GM19025 (cell line): Measurements from ENCODE around the gene CENPI.
A peak's percentile ranks its signal among the peaks of the same experiment; 100 is the strongest.
"Not testable (repeated sequence)": the region's sequence is repeated elsewhere in the genome, so short reads cannot be mapped to it uniquely, and the experiment has no call there.

Source experiments
- ATAC-seq: cut with Tn5 transposase; IDR thresholded peaks from one replicate; pipeline ENCODE4 v1.9.1; 2021; ENCODE audit warnings: mild to moderate bottlenecking, low read depth, moderate library complexity; ENCODE audit not compliant: unreplicated experiment

CENPI gene, protein sequence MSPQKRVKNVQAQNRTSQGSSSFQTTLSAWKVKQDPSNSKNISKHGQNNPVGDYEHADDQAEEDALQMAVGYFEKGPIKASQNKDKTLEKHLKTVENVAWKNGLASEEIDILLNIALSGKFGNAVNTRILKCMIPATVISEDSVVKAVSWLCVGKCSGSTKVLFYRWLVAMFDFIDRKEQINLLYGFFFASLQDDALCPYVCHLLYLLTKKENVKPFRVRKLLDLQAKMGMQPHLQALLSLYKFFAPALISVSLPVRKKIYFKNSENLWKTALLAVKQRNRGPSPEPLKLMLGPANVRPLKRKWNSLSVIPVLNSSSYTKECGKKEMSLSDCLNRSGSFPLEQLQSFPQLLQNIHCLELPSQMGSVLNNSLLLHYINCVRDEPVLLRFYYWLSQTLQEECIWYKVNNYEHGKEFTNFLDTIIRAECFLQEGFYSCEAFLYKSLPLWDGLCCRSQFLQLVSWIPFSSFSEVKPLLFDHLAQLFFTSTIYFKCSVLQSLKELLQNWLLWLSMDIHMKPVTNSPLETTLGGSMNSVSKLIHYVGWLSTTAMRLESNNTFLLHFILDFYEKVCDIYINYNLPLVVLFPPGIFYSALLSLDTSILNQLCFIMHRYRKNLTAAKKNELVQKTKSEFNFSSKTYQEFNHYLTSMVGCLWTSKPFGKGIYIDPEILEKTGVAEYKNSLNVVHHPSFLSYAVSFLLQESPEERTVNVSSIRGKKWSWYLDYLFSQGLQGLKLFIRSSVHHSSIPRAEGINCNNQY

DNA sequence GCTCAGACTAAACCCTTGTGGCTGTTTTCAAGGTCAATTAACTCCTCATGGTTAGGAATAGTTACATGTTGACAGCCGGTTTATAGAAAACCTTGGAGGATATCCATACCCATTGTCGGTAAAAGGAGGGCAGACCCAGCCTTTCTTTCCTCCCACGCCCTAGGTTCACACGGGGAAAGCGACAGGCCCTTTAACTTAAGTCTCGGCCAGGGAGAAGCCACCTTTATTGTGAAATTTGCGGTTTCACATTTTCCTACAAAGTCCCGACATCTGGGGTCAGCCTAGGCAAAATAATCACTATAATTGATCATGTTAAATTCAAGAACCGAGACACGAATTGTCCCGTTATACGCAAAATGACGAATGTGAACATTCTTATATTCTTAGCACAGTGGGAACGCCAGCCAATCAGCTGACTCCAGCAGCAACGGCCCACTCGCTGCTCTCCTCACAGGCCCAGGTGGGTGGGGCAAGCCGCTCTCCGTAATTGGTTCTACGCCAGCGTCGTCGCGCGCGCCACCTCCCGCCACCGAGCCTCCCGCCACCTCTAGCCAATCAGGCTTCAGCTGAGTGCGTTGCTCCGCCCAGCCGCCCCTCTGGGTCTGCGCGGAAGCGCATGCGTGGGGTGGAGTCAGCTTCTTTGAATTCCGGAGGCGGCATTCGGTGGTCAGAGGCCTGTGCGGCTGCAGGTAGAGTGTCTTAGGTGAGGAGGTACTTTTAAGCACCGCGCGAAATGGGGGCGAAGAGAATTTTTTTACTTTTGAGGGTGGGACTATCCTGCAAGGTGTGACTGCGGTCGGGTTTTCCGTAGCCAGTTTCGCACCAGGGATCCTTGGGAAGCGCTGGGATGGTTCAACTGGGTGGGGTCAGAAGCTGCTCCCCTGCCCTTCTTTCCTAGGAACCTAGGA lies at the start of gene CENPI:
Gene CENPI, plus strand, starts transcription at position 659 of the 908 bp plus-strand sequence. CDS start 2,867 bp downstream, outside the sequence.
- ATAC-seq, result peak; percentile 100

DNA sequence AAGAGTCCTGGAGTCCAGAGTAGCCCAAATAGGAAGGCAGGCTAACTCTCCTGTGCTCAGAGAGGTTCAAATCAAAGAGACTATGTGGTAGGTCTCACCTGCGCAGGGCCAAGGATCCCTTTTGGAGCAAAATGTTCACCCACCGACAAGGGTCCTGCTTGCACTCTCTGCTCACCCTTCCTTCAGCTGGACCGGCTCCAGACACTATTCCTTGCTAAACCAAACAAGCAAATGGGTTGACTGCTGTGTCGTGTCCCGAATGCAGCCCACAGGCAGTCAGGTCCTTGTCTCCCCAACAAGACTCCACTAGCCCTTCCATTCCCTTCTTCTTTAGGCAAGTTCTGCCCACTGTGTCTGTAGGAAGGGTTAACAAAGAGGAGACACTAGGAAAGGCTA lies 46.9 kb upstream of the CENPI start:
- no peak for ATAC-seq

DNA sequence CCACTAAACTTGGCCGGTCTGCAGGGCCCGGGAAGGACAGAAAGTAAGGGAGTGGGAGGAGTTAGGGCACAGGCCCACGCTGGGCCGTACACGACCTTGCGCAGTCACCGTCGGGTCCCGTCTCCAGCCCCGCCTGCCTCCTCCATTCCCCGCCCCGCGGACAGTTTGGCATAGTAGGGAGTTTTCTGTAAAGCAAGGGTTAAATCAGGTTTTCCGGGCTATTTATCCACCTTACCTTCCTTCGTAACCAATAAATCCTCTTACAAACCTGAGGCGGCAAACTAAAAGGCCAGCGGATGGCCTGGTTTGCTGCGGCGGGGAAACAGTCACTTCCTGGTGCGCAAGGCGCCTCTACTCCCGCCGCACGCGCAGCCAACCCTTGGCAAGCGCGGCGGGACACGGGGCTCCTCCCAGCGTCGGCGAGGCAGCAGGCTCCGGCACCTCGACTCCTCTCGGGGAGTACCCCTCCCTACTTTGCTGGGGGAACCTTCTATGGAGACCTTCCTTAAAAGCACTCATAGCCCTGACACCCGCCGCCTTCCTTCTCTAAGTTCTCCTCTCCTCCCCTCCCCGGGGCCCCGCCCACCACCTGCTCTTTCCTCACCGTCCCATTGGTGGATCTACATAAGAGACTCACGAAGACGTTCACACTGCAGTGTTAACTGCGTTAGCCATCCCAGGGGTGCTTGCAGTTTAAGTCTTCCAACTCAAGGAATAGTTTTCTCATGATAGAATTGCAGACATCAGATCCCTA lies 46.3 kb upstream of the CENPI start, which contains the start of gene TRMT2B:
Gene TRMT2B, minus strand, starts transcription at position 563 of the 754 bp plus-strand sequence. CDS start 9,822 bp downstream, outside the sequence.
- peak; percentile 90 for ATAC-seq

DNA sequence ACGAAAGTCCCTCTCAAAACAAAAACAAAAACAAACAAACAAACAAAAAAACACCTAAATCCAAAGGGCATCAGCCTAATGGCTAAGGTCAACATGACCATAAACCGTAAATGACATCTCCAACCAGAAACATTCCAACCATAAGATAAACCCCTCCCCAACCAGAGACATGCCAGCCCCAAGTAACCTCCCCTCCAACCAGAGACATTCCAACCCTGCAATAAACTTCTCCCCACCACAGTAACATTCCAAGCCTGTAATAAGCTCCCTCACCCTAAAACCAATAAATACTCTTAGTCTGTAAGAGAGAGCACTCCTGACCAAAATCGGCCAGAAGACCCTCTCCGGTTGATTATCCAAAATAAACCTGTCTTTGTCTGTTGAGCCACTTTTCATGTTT lies 41.5 kb upstream of the CENPI start:
- ATAC-seq, result not testable (repeated sequence)

DNA sequence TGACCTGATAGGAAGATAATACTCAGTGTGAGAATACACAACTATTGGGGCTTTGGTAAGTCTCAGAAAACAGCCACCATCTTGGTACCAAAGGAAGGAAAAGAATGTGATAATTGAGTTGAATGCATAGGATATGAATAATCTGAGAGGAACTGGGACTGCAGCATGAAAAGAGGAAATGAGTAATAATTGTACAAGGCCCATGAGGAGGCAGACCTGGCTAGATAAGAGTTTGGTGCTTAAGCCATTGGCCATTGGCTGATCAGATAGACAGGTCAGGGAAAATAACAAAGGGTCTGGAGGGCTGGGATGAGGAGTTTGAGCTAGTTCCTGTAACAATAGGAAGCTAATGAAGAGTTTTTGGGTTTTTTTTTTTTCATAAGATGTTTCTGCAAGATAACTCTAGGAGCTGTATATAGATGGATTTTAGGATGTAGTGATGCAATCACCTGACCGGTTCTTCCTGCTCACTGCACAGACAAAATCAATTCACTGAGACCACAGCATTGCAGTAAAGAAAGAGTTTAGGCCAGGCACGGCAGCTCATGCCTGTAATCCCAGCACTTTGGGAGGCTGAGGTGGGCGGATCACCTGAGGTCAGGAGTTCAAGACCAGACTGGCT lies 40.8 kb upstream of the CENPI start:
- ATAC-seq, result peak; percentile 75

DNA sequence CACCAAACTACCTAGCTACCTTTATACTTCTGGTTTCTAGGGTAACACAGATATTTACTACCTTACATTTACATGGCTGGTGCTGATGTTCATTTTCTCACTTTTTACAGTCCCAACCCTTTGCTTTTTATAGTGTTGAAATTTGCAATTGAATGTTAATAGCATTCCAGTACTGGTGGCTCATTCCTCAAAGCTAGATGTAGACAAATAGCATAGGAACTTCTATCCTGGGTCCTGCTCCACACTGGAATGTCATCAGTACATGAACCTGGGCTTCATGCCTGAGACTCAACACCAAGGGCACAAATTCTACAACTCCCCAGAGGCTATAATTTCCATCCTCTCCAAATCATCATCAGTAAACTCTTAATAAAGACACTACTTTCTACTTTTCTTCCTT lies 35.8 kb upstream of the CENPI start:
- ATAC-seq, result no peak

DNA sequence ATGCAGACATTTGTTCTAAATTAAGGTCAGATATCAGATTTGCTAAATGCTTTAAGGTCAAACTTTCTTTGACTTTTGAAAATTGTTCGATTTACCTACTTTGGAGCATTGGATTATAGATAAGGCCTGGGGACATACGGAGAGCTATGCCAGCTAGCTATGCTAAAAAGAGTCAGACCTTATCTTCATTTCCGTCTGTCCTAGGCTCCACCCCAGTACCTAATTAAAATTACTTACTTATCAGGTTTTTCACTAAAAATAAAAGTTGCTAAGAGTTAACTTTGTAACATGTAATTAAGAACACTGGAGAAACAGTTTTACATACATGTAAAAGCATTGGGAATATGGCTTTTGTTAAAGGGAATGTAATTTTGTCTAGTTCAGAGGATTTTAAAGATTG lies 26.4 kb upstream of the CENPI start:
- ATAC-seq, result no peak

DNA sequence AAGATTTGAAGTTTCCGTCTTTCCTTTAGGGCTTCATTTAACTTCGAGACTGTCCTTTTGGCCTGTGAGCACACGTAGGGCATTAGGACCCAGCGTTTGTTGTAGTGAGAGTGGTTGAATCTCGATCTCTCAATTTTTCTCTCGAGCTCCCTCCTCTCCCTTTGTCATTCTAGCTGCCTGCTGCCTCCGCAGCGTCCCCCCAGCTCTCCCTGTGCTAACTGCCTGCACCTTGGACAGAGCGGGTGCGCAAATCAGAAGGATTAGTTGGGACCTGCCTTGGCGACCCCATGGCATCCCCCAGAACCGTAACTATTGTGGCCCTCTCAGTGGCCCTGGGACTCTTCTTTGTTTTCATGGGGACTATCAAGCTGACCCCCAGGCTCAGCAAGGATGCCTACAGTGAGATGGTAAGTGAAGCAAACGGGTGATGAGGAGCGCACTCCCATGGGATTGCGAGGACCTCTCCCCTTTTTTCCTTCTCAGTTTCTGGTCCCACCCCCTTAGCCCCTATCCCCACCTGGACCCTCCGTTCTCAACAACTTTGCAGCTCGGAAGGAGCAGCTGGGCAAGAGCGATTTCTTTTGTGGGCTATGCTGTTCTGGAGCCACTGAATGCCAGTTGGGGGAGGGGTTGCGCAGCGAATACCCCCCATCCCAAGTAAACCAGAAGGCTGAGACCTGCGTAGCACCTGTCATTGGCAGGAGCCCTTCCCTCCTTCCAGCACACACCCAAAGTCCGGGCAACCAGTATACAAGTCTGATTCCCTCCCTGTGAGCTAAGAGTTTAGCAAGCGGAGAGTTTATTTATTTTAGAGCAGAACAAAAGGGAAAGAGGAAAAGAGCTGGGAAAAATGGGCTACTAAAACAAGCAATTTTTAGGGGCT lies 19.0 kb upstream of the CENPI start, which contains the start of gene TMEM35A:
Gene TMEM35A, plus strand, starts transcription at position 164 of the 883 bp plus-strand sequence. Its CDS starts 124 bp downstream, at position 288.
- ATAC-seq, result no peak

DNA sequence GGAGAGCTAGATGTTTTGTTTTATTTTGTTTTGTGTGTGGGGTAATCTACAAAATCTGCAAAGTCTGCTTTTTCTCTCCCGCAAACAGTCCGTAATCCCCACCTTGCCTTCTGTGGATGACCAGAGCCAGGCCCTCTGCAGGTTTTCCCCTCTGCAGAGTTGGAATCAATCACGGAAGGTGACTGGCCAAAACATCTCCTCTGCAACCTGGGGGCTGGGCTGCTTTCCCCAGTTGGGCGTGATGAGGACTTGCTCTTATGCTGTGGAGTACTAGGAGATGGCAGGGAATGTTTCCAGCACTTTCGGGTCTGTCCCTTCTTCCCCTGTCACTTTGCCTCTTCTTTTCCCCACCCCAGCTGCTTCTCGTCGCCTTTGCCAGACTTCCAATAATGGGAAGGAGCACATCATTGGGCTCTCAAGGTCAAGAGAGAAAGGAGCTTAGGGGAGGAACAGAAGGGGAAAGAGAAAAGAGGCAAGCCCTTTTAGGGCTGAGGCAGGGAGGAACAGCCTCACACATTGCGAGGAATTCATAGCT lies 18.2 kb upstream of the CENPI start:
- no peak for ATAC-seq

DNA sequence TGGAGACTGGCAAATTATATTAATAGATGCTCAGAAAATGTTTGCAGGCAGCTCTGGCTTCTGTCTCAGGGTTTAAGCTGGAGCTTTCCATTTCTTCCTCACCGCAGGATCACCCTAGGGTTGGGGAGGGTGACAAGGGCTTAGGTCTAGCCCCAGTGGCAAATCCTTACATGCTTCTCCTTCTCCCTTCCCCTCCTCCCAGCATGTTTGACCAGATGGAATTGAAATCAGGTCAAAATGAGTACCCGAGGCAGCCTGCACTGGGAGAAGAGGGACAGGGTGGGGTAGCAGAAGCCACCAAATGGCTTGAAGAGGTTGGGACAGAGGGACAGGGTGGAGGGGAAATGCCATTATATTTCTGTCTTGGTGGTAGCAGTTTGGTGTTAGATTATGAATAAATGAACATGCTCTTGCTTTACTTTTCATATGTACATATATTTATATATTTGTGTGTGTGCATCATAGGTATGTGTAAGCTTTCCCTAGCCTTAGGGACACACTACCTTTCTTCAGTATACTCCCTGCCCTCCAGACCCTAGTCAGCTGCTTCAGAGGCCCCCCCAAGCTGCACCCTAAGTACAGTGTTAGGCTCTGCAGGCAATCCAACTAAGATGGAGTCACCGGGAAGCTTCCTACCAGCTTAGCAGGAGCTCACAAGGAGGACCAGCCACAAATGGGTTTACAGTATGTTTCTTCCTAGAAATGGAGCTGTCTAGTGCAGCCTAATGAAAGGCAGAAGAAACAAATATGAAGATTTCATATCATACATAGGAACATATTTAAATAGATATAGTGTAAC lies 17.5 kb upstream of the CENPI start:
- no peak for ATAC-seq

DNA sequence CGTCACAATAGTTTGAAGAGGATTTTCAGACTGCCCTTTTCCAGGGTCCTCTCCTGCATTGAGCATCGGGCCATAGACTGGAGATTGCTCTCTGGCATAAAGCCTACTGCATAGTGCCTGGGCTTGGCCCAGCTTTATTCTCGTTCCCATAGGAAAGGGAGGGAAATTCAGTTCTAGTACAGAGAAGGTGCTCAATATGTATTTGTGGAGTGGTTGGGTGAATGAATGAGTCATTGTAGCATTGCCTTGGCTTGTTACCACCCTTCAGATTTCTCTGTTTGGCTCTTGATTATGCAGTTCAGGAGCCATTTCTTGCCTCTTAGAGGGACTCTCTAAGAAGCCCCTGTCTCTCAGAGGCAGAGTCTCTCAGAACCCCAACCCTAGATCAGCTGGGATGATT lies 16.8 kb upstream of the CENPI start:
- ATAC-seq, result no peak

DNA sequence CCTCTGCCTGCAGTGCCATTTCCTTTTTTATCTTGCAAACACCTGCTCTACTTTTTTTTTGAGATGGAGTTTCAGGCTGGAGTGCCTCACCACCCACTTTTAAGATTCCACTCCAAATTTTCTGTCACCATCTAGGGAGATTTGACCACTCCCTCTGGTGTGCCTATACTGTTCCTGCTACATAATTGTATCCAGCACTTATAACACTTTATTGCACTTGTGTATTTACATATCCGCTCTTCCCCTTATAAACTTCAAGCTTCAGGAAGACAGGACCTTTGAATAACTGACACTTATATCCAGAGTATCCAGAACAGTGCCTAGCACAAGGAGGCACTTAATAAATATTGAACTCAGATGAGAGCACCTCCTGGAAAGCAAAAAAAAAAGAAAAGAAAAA lies 6.2 kb upstream of the CENPI start:
- ATAC-seq, result no peak

DNA sequence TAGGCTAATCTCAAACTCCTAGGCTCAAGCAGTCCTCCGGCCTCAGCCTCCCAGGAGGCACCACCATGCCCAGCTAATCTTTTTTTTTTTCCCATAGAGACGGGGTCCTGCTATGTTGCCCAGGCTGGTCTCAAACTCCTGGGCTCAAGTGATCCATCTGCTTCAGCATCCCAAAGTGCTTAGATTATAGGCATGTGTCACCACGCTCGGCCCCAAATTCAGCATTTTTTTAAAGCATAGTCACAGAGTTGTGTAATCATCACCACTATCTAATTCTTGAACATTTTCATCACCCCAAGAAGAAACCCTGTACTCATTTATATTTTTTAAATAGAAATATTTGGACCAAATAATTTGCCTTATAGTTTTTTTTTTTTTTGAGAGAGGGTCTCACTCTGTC lies 10.3 kb downstream of the CENPI start:
- ATAC-seq, result no peak

DNA sequence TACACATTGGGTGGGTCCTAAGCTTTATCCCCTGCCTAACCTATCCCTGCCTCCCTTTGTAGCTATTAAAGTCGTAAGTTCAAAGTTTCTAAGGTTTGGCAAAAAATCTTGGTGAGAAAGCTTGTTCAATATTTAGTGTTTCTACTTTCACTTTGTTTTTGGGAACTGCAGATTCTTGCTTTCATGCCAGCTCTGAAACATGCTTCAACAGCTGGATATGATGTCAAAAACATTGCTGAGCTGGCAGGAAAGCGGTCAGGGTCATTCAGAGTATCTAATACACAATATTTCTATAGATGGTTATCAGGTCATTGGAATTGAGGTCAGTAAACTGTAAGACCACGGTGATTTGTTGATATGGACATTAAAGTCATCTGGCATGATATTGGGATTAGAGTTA lies 19.7 kb downstream of the CENPI start:
- ATAC-seq, result no peak

DNA sequence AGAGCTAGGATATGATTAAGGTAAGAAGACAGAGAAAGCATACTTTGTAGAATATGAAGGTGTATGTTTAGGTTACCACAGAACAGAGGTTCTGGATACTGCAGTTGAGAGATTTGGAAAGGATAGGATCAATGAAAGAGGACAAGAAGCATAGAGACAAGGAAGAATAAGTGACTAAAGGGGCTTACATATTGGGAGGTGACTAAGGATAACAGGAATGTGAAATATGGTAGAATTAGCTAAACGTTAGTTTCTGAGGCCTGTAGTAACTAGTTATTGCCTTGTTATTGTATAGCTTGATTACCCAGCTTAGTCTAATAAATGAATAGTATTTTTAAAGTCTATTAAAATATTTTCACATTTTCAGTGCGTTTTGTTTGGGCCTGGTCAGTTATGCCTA lies 38.2 kb downstream of the CENPI start:
- no peak for ATAC-seq
